MM.1S (cell line): Measurements from ENCODE around the gene PACS2.

Source experiments
- DNase-seq: peaks from one replicate; pipeline ENCODE4 v3.0.0-alpha.2; 2015
- H2AFZ ChIP-seq: fragments of 300-600 bp; sonication (generic); 2 replicates; pipeline ENCODE4 v1.6.0; 2016; ENCODE audit warnings: antibody characterized with exemption, low read length
- H3F3A ChIP-seq: fragments of 300-600 bp; sonication (generic); 2 replicates; pipeline ENCODE4 v1.6.1; 2016; ENCODE audit warnings: mild to moderate bottlenecking, antibody characterized with exemption, low read length, moderate library complexity, mixed read lengths; ENCODE audit not compliant: insufficient read depth
- H3K27ac ChIP-seq: fragments of 300-600 bp; sonication (generic); 2 replicates; pipeline ENCODE4 v1.5.1; 2016; ENCODE audit warnings: mild to moderate bottlenecking, low read length
- H3K27me3 ChIP-seq: fragments of 300-600 bp; sonication (generic); replicated peaks from 2 replicates; pipeline ENCODE4 v1.6.0; 2016; ENCODE audit warnings: low read length; ENCODE audit not compliant: insufficient read depth
- H3K36me3 ChIP-seq: fragments of 300-600 bp; sonication (generic); replicated peaks from 2 replicates; pipeline ENCODE4 v1.6.1; 2016; ENCODE audit warnings: mild to moderate bottlenecking, low read length, mixed read lengths; ENCODE audit not compliant: insufficient read depth
- H3K4me1 ChIP-seq: fragments of 300-600 bp; sonication (generic); 2 replicates; pipeline ENCODE4 v1.6.1; 2016; ENCODE audit warnings: low read length, mixed read lengths
- H3K4me2 ChIP-seq: fragments of 300-600 bp; sonication (generic); 2 replicates; pipeline ENCODE4 v1.6.0; 2016; ENCODE audit warnings: low read depth, low read length
- H3K4me3 ChIP-seq: fragments of 300-600 bp; sonication (generic); 2 replicates; pipeline ENCODE4 v1.5.1; 2016; ENCODE audit warnings: low read length, mixed read lengths
- H3K79me2 ChIP-seq: fragments of 300-600 bp; sonication (generic); 2 replicates; pipeline ENCODE4 v1.6.1; 2016; ENCODE audit warnings: mixed run types, low read length, mixed read lengths
- H3K9ac ChIP-seq: fragments of 300-600 bp; sonication (generic); 2 replicates; pipeline ENCODE4 v1.6.1; 2016; ENCODE audit warnings: low read length, mixed read lengths
- H3K9me2 ChIP-seq: fragments of 300-600 bp; sonication (generic); replicated peaks from 2 replicates; pipeline ENCODE4 v1.6.1; 2016; ENCODE audit warnings: mild to moderate bottlenecking, low read length, mixed read lengths; ENCODE audit not compliant: insufficient read depth
- H3K9me3 ChIP-seq: fragments of 300-600 bp; sonication (generic); replicated peaks from 2 replicates; pipeline ENCODE4 v1.6.1; 2016; ENCODE audit warnings: mild to moderate bottlenecking, low read length, mixed read lengths; ENCODE audit not compliant: insufficient read depth
- H4K20me1 ChIP-seq: fragments of 300-600 bp; sonication (generic); 2 replicates; pipeline ENCODE4 v1.6.1; 2016; ENCODE audit warnings: mild to moderate bottlenecking, low read length, moderate library complexity, mixed read lengths; ENCODE audit not compliant: insufficient read depth
- EZH2 ChIP-seq: fragments of 300-600 bp; sonication (generic); optimal IDR thresholded peaks from 2 replicates; pipeline ENCODE3; 2017; ENCODE audit warnings: low read depth, mild to moderate bottlenecking, antibody characterized with exemption, low read length, mixed read lengths
- EZH2phosphoT487 ChIP-seq: fragments of 300-600 bp; sonication (generic); IDR thresholded peaks from 2 replicates; pipeline ENCODE4 v1.6.1; 2018; ENCODE audit warnings: antibody characterized with exemption, low read length
- TF ChIP-seq, protein P1 (sequence below): fragments of 300-600 bp; sonication (generic); IDR thresholded peaks from 2 replicates; pipeline ENCODE4 v1.5.1; 2016; ENCODE audit warnings: antibody characterized with exemption, low read length, mixed read lengths

PACS2 gene

DNA sequence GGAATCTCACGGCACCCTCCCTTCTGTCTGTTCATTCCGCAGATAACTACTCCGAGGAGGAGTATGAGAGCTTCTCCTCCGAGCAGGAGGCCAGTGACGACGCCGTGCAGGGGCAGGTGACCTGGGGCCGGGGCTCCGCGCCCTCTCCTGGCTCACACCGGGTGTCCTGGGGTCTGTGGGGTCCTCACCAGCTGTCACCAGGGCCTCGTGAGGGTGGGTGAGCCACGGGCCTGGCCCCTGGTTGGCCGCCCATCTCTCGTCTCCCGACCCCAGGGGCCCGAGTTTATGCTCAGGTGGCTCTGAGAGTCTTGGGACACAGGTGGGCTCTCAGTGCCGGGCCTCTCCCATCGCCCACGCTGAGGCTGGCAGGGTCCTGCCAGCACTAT lies 53.5 kb downstream of the PACS2 start:
- no peak overlapping the region for H3K27ac ChIP-seq
- H3K4me2 ChIP-seq = no peak overlapping the region
- H4K20me1 ChIP-seq = no peaks in the 10 kb centered on the region
- TF ChIP-seq EZH2phosphoT487 (no peak), EZH2 (no peak)
- TF ChIP-seq, protein P1, sequence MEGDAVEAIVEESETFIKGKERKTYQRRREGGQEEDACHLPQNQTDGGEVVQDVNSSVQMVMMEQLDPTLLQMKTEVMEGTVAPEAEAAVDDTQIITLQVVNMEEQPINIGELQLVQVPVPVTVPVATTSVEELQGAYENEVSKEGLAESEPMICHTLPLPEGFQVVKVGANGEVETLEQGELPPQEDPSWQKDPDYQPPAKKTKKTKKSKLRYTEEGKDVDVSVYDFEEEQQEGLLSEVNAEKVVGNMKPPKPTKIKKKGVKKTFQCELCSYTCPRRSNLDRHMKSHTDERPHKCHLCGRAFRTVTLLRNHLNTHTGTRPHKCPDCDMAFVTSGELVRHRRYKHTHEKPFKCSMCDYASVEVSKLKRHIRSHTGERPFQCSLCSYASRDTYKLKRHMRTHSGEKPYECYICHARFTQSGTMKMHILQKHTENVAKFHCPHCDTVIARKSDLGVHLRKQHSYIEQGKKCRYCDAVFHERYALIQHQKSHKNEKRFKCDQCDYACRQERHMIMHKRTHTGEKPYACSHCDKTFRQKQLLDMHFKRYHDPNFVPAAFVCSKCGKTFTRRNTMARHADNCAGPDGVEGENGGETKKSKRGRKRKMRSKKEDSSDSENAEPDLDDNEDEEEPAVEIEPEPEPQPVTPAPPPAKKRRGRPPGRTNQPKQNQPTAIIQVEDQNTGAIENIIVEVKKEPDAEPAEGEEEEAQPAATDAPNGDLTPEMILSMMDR = no peak
- no peaks in the 10 kb centered on the region for H3K36me3 ChIP-seq
- no peak overlapping the region for H3K9ac ChIP-seq
- no peaks in the 10 kb centered on the region for H3K4me1 ChIP-seq
- no peak overlapping the region for H3K4me3 ChIP-seq
- no peaks in the 10 kb centered on the region for H3K9me3 ChIP-seq
- no peaks in the 10 kb centered on the region for H3K79me2 ChIP-seq
- H3F3A ChIP-seq = no peaks in the 10 kb centered on the region
- no peak overlapping the region for H2AFZ ChIP-seq
- H3K9me2 ChIP-seq = no peaks in the 10 kb centered on the region
- H3K27me3 ChIP-seq = no peaks in the 10 kb centered on the region
- no peak for DNase-seq

DNA sequence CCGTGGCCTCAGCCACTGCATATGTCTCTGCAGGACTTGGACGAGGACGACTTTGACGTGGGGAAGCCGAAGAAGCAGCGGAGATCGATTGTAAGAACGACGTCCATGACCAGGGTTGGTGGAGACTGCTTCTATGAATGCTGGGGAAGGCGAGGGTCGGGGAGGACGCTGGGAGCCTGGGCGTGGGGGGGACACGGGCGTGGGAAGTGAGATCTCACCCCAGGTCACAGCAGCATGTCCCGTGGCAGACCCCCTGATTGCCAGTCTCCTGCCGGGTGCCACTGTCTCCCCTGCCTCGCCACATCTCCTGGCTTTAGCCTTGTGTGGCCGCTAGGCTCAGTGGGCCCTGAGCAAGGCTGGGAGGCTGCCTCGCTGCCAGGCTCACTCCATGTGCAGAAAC lies 53.9 kb downstream of the PACS2 start:
- Histone ChIP-seq H4K20me1 (no peaks in the 10 kb centered on the region), H3K9ac (no peak overlapping the region), H3K9me3 (no peaks in the 10 kb centered on the region), H3K36me3 (no peaks in the 10 kb centered on the region), H3K4me2 (no peak overlapping the region), H3K27ac (no peak overlapping the region), H3K9me2 (no peaks in the 10 kb centered on the region), H3K4me3 (no peak overlapping the region), H2AFZ (no peak overlapping the region), H3K4me1 (no peaks in the 10 kb centered on the region), H3F3A (no peaks in the 10 kb centered on the region), H3K79me2 (no peaks in the 10 kb centered on the region), H3K27me3 (no peaks in the 10 kb centered on the region)
- DNase-seq = no peak
- TF ChIP-seq EZH2phosphoT487 = no peak
- TF ChIP-seq, protein P1 = no peak
- TF ChIP-seq EZH2 = no peak

DNA sequence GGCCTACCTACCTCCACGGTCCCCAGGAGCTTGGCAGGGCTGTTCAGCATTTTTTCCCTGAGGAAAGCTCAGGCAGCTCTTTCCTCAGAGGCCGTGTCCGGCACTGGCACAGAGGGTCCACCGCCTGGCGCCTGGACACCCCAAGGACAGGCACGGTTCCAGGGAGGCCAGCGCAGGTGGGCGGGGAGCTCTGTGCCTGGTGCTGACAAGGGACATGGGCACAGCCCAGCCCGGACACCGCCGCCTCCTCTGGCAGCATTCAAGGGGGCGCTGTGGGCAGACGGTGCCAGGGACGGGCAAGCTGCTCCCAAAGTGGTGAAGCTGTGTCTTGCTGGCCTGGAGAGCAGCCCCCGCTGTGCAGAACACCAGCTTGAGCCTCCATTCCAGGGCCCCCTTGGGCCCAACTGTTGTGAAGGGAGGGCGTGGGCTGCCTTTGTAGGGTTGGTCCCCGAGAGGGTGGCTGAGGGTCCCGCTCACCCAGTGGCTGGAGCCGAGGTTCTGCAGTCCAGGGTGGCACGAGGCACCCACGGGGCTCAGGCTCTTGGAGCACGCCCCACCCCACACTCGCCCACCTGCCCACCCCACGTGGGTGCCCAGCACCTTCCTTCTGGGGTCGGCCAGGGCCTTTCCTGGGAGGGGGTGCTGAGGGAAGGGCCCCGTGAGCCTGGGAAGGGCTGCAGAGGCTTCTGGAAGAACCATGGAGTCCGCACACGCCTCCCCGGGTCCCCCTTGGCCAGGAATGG lies 54.5 kb downstream of the PACS2 start:
- TF ChIP-seq EZH2phosphoT487 (no peak), EZH2 (no peak)
- TF ChIP-seq, protein P1 = no peak
- Histone ChIP-seq H3K9me2 (no peaks in the 10 kb centered on the region), H3K79me2 (no peaks in the 10 kb centered on the region)

More for the DNA sequence above, 54.5 kb downstream of the PACS2 start:
- Histone ChIP-seq H3K9ac (no peak overlapping the region), H3K36me3 (no peaks in the 10 kb centered on the region), H3K4me1 (no peaks in the 10 kb centered on the region), H3K4me3 (no peak overlapping the region), H2AFZ (no peak overlapping the region), H3K27me3 (no peaks in the 10 kb centered on the region), H4K20me1 (no peaks in the 10 kb centered on the region), H3K9me3 (no peaks in the 10 kb centered on the region), H3K4me2 (no peak overlapping the region), H3K27ac (no peak overlapping the region), H3F3A (no peaks in the 10 kb centered on the region)
- no peak for DNase-seq
